Heart left ventricle (tissue), 13 donors: Measurements from ENCODE around the gene ZNF544.

Experiments used
- CTCF ChIP-seq, 12 donors: fragments of 200-600 bp; sonication (generic) in 4 of 12; IDR thresholded peaks; one replicate each; pipeline versions ENCODE4 v1.5.0 to v1.8.0; 2018 to 2022; ENCODE audit warnings: antibody characterized with exemption in 12 of 12, mild to moderate bottlenecking in 5 of 12
- POLR2A ChIP-seq, 2 donors: fragments of 450-650 bp; IDR thresholded peaks; one replicate each; pipeline ENCODE4 v1.6.1; 2017; ENCODE audit warnings: antibody characterized with exemption in 2 of 2, mild to moderate bottlenecking in 2 of 2, moderate library complexity in 2 of 2
- donor health status: ischemic (EF 13 %, LVEDD 7.1; RV severe dilation, severe dysfunction).
- donor health status: DM: no; HTN: yes; CAD: no.
- donor health status: DM: no; HTN: no; CAD: no.
- donor health status: ischemic (EF 25% LVEDD 6.9; RV normal size, moderate dysfunction).
- donor health status: ischemic (EF 25% LVEDD 5.7; RV mildly dilated, moderate dysfunction).
- donor health status: ischemic (EF 35%, LVEDD 5.7; RV mildly dilated, moderate dysfunction).
- donor health status: nonischemic (EF 11% LVEDD 7.7; RV severe dilation, severe dysfunction).
- donor health status: DM: yes; HTN: yes; CAD: no.
- donor health status: PGD.
- donor health status: ischemic (EF 29% LVEDD 5.4; RV normal size, mild dysfunction).
- donor health status: nonischemic (EF 23%, LVEDD 6.1; RV moderate dilation, normal function).

GRCh38 chr19:58243351-58243750 is 14.6 kb downstream of the ZNF544 start:
- TF ChIP-seq CTCF (IDR thresholded peaks at IDR 0.05) (no peak), POLR2A (IDR thresholded peaks at IDR 0.05) (no peak)
